HG02943 (cell line): ENCODE results near the gene PPP1R12B.
"Not testable (repeated sequence)": the region's sequence is repeated elsewhere in the genome, so short reads cannot be mapped to it uniquely, and the experiment has no call there.

Experiments used
- ATAC-seq: cut with Tn5 transposase; IDR thresholded peaks from one replicate; pipeline ENCODE4 v1.9.1; 2021; ENCODE audit warnings: mild to moderate bottlenecking, low read depth, moderate library complexity; ENCODE audit not compliant: unreplicated experiment

Gene PPP1R12B

GRCh38 chr1:202473266-202474045 lies 125.0 kb downstream of the PPP1R12B start:
- ATAC-seq, result not testable (repeated sequence)

DNA sequence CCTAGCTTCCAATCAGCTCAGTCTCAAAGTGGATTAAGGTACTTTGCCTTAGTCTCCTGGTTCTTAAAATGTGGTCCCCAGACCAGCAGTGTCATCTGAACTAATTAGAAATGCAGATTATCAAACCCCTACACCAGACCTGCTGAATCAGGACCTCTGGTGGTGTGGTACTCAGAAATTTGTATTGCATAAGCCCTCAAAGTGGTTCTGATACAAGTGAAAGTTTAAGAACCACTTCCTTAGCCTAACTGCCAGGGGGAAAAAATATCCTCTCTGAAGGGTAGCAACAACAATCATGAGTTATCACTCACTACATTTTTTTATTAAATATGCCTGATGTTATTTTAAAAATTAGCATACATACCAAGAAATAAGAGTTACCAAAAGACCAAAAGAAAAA lies 131.2 kb downstream of the PPP1R12B start:
- ATAC-seq, result not testable (repeated sequence)

DNA sequence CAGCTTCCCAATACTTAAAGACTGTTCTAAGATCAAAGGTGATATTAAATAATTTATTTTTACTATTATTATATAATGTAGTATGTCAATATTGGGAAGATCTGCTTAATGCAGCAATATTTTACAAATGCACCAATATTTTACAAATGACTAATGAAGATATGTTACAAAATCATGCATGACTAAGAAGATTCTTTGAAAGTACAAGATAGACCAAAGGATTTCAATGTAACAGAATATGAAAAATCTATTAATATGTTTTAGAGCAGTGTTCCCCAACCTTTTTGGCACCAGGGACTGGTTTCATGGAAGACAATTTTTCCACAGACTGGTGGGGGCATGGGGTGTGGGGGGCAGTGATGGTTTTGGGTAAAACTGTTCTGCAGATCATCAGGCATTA lies 132.1 kb downstream of the PPP1R12B start:
- not testable (repeated sequence) for ATAC-seq

GRCh38 chr1:202483362-202483761 lies 134.9 kb downstream of the PPP1R12B start:
- ATAC-seq, result not testable (repeated sequence)

DNA sequence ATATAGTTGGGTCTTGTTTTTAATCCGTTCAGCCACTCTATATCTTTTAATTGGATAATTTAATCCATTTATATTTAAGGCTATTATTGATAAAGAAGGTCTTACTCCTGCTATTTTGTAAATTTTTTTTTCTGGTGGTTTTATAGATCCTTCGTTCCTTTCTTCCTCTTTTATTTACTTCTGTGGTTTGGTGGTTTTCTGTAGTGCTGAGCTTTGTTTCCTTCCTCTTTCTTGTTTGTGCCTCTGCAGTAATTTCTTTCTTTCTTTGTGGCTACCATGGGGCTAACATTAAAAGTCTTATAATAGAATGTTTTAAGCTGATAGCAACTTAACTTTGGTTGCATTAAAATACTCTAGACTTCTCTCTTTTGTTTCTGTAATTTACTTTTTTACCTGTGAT lies 135.5 kb downstream of the PPP1R12B start:
- not testable (repeated sequence) for ATAC-seq

- not testable (repeated sequence) for ATAC-seq
These were observed 136.3 kb downstream of the PPP1R12B start for GRCh38 chr1:202484820-202485219.

GRCh38 chr1:202488178-202488649 lies 139.7 kb downstream of the PPP1R12B start:
- peak; percentile 59 for ATAC-seq

DNA sequence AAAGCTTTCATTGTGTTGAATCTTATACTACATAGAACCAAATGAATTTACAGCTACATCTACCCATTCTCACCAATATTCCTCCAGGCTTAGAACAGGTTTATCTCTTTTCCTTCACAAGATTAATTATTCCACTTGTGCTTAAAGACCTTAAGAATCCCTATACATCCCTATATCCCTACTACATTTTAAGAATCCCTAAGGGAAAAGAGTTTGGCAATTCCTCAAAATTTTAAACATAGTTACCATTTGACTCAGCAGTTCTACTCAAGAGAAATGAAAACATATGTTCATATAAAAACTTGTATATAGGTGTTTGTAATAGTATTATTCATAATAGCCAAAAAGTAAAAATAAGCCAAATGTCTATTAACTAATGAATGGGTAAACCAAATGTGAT lies 140.6 kb downstream of the PPP1R12B start:
- not testable (repeated sequence) for ATAC-seq

DNA sequence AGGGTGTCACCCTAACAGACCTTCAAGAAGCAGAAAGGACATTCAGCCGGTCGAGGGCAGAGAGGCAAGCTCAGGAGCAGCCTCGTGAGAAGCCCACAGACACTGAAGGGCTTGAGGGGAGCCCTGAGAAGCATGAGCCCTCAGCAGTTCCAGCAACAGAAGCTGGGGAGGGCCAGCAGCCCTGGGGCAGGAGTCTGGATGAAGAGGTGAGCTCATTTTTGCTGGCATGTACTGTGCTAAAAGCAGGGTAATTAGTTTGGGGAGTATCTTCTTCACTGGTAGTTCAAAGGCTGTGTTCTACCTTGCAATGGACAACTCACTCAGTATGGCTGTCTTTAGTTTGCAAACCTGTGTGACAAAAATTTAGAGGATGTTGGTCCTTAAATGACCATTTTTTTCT lies 144.6 kb downstream of the PPP1R12B start:
- not testable (repeated sequence) for ATAC-seq

DNA sequence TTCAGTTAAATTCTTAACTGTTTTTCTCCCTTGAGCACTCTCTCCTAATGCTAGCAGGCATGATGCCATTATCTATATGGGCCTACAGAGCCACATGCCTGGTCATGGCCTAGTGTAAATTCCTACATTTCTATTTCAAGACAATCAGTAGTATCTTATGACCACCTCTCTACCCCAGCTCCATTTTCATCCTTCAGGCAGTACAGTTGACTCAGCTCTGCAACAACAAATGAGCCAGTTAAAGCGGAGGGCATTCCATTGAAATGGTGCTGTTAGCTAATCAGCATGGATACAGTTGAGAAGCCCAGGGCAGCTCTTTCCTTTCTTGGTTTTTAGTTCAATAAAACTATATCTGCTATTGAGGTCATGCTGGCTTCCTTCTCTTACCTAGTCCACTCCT lies 150.0 kb downstream of the PPP1R12B start:
- ATAC-seq, result no peak

- not testable (repeated sequence) for ATAC-seq
These were observed 151.5 kb downstream of the PPP1R12B start for GRCh38 chr1:202499997-202500396.

DNA sequence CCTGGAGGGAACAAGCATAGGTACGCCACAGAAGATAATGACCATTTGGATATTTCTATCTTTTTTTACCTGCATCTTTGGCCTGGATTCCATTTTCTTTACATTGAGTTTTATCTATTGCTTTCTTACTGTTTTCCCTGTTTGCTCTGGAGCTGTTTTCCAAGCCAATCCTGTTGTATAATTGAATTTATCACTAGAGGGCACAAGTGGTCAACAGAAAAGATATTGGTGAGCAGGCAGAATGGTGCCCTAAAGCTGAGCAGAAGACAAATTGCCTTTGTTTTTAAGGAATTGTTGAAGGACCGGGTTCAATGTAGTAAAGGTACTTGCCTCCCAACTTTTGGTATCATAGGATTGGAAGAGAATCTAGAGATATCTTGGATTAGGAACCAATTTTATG lies 152.8 kb downstream of the PPP1R12B start:
- no peak for ATAC-seq

DNA sequence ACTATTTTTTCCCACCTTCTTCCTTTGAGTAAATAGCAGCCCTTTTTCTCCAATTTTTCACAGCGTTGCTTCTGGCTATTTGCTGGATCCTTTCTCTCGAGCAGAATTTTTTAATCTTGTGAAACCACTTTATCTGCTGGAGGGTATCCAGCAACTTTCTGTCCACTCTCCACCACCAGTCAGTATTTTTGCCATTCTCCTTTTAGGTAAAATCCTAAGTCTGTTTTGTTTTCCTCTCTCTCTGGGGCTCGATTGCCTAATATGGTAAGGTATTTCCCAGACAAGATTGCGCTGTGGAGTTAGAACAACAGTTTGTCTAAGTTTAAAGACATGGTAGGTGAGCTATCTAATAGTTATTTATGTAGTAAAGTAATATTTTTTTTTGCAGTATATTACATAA lies 156.9 kb downstream of the PPP1R12B start:
- ATAC-seq, result no peak

DNA sequence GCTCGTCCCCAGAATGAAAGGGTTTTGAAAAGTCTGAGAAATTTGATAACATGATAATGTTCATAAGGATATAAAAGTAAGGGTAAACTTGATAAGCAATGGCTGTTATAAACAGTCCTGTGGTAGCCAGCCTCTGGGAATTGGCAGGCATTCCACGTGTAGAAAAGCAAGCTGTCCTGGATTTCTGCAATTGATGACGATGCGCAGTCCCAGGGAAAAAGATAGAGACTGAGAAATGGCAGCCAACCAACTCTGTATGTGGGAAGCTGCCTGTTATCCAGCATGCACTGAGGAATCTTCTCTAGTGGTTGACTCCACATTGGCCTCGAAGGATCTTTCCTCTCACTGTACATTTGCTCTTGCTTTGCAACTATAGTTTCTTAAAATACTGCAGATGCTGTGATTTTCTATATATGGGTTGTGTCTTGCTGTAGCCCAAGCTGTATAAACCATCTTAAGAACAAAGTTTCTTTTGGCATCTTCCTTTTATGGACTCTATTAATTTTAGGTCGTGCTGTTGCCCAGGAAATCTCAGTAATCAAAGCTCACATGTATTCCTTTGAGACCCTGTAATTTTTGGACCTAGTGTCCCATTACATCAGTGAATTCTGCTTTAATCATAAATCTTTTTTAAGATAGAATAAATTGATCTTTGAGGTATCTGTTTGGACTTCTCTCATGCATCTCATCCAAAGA lies 157.5 kb downstream of the PPP1R12B start:
- ATAC-seq, result not testable (repeated sequence)

- not testable (repeated sequence) for ATAC-seq
These were observed 160.4 kb downstream of the PPP1R12B start for GRCh38 chr1:202508863-202509262.

DNA sequence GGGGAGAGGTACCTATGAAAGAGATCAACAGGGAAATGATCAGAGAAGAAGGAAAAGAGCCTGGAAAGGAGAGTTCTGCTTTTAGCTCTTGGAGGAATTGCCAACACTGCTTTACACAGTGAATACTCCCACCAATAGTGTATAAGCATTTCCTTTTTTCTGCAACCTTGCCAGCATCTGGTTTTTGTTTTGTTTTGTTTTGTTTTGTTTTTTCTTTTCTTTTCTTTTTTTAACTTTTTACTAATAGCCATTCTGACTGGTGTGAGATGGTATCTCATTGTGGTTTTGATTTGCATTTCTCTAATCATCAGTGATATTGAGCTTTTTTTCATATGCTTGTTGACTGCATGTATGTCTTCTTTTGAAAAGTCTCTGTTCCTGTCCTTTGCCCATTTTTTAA lies 165.4 kb downstream of the PPP1R12B start:
- ATAC-seq, result not testable (repeated sequence)

DNA sequence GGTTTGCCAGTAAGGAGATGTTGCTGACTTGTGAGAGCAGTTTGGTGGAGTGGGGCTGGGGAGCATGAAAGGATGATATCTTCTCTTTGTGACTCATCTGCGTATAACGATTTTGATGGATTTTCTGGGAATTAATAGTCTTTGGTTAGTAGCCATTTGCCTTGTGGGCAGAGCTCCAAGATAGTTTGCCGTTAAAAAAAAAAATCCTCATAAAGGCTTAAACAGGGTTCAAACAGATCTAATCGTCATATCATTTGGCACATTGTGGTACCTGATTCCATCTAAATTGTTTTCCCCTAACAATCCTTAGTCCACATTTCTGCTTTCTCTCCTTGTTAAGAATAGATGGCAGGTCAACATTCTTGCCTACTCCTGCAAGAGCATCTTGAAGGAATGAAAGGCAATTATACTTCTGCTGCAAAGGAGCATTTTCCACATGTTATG lies 168.0 kb downstream of the PPP1R12B start:
- no peak for ATAC-seq

GRCh38 chr1:202517146-202517545 lies 168.6 kb downstream of the PPP1R12B start:
- not testable (repeated sequence) for ATAC-seq

GRCh38 chr1:202518180-202518579 lies 169.7 kb downstream of the PPP1R12B start:
- not testable (repeated sequence) for ATAC-seq

- ATAC-seq, result not testable (repeated sequence)
These were observed 170.4 kb downstream of the PPP1R12B start for GRCh38 chr1:202518905-202519304.

- ATAC-seq, result not testable (repeated sequence)
These were observed 171.8 kb downstream of the PPP1R12B start for GRCh38 chr1:202520129-202520856.
